GM20431 (cell line): ENCODE results near the gene COX6A2.

Experiments used
- in situ Hi-C: fragments of 300-500 bp; cut with MseI, MboI; formaldehyde crosslinking; loops from one replicate; pipeline ENCODE4 v1.15.0; 2020; ENCODE audit warnings: low sequenced_read_pairs; ENCODE audit not compliant: unreplicated experiment

COX6A2 gene

DNA sequence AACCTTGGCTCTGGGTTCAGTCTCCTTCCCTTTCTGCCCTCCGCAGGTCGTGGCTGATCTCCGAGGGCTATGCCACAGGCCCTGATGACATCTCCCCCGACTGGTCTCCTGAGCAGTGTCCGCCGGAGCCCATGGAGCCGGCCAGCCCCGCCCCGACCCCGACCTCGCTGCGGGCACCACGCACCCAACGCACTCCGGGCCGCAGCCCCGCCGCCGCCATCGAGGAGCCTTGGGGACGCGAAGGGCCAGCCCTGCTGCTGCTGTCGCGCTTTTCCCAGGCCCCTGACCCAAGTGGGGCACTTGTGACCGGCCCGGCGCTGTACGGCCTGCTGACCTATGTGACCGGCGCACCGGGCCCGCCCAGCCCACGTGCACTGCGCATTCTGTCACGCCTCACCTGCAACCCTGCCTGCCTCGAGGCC, 36.2 kb upstream of the COX6A2 start:
- in situ Hi-C loops, result no loop called here

DNA sequence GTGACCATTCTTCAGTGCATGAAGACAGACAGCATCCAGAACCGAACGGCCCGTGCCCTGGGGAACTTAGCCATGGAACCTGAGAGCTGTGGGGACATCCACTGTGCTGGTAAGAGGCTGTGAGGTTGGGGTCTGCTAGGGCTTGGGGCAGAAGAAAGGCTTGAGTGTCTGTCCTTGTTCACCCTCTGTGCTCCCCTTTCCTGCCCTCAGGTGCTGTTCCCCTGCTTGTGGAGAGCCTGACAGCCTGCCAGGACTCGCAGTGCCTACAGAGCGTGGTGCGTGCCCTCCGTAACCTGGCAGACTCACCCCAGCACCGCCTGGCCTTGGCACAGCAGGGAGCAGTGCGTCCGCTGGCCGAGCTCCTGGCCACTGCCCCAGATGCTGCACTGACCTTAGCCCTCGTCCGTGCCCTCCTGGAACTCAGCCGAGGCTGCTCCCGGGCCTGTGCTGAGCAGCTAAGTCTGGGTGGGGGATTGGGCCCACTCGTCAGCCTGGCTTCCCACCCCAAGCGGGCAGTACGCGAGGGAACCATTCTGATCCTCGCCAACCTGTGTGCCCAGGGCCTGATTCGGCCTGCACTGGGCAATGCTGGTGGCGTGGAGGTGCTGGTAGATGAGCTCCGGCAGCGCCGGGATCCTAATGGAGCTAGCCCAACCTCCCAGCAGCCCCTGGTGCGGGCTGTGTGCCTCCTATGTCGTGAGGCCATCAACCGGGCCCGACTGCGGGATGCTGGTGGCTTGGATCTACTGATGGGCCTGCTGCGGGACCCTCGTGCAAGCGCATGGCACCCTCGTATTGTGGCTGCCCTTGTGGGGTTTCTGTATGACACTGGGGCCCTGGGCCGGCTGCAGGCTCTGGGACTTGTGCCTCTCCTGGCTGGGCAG, 34.0 kb upstream of the COX6A2 start:
- in situ Hi-C loops, result no loop called here

DNA sequence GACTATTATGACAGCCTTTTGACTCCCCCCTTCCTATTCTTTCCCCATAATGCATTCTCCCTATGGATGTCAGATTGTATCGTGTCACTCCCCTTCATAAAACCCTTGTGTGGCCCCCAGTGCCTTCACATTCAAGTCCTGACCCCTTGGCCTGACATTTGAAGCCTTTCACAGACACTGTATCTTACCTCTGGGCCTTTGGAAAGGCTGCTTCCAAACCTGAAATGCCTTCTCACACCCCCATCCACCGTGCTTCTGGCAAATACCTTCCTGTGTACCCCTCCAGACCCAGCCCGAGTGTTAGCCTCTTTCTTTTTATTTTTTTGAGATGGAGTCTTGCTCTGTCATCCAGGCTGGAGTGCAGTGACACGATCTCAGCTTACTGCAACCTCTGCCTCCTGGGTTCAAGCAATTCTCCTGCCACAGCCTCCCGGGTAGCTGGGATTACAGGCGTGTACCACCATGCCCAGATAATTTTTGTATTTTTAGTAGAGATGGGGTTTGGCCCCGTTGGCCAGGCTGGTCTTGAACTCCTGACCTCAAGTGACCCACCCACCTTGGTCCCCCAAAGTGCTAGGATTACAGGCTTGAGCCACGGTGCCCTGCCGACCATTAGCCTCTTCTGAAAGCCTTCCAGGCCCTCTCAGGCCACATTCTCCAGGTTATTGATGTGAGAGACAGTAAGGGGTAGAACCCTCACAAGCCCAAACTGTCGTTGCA, 33.2 kb upstream of the COX6A2 start:
- in situ Hi-C loops, result no loop called here

DNA sequence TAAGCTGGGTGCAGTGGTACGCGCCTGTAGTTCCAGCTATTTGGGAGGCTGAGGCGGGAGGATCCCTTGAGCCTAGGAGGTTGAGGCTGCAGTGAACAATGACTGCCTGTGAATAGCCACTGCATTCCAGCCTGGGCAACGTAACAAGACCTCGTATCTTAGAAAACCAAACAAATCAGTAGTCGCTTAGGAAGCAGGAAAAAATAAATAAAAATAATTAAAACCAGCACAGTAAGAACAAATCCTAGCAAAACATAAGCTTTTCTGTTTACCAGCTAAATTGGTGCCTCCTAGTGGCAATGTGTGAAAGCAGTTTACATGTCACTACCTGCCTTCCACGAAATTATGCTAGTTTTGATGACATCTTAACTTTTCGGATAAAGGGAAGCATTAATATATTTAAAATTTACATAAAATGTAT, 32.4 kb upstream of the COX6A2 start:
- in situ Hi-C loops, result no loop called here

DNA sequence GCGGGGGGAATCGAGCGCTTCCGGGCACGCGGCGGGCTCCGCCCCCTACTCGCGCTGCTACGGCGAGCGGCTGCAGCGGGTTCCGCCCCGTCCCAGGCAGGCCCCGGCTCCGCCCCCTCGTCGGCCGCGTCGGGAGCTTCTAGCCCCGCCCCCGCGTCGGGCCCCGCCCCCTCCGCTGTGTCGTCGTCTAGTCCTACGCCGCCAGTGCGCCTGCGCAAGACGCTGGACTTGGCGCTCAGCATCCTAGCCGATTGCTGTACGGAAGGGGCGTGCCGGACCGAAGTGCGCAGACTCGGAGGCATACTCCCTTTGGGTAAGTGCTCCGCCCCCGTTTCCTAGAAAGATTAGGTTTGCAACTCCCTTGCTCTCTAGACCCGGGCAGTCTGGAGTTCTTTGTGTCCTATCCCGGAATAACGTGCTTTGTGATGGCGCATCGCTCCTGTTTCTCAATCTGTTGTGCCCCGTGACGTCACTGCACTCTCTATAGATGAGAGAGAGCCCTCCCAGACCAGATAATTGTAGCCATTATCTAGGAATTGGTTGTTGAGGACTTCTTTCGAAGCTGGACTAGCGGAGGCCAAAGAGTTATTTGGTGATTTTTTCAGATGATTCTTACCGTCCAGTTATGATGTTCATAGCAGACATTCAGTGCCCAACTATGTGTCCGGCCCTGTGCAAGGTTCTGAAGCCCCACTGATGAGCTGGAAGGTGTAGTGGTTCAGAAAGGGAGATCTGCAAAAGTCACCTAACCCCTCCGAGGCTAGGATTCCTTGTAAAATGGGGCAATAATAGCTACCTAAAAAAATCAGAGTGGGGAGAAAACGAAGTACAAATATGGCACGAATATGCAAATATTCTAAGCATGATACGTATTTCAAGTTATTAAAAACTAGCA, 31.8 kb upstream of the COX6A2 start:
- in situ Hi-C loops, result no loop called here

DNA sequence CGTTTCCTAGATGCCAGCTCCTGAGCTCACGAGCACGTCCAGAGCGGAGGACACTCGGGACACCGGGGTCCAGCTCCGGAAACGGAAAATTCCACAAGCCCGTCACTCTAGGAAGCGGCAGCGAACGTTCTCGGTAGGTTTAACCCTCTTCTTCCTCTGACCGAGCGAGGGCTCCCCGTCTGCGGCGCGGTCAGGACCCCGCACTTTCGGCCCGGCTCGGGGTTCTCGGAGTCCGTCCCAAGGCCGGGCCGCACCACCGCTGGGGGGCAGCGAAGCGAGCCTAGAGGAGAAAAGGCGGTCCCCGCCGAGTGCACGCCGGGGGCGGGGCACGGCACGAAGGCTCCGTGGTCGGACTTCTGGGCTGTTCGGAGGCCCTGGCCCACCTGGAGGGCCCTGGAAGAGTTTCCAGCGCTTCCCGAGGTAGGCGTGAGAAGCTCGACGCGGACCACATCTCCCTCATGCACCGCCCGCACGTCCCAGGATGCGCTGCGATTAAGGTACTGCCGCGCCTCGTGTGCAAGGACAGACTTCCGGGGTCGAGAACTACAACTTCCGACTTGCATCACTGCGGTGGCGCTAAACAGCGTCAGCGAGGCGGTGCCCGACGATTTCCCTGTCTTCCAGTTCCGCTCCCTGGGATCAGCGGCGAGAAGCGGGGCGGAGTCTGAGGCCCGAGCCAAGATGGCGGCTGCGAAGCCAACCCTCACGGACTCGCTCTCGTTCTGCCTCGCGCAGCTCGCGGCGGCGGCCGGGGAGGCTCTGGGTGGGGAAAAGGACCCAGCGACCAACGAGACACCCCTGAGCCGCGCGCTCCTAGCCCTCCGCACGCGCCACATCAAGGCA, 30.9 kb upstream of the COX6A2 start, which contains the start of gene ARMC5:
ARMC5 (plus strand) TSS at position 658 of the 843 bp plus-strand sequence; CDS start at position 682, 24 bp downstream.
- in situ Hi-C loops, result no loop called here

DNA sequence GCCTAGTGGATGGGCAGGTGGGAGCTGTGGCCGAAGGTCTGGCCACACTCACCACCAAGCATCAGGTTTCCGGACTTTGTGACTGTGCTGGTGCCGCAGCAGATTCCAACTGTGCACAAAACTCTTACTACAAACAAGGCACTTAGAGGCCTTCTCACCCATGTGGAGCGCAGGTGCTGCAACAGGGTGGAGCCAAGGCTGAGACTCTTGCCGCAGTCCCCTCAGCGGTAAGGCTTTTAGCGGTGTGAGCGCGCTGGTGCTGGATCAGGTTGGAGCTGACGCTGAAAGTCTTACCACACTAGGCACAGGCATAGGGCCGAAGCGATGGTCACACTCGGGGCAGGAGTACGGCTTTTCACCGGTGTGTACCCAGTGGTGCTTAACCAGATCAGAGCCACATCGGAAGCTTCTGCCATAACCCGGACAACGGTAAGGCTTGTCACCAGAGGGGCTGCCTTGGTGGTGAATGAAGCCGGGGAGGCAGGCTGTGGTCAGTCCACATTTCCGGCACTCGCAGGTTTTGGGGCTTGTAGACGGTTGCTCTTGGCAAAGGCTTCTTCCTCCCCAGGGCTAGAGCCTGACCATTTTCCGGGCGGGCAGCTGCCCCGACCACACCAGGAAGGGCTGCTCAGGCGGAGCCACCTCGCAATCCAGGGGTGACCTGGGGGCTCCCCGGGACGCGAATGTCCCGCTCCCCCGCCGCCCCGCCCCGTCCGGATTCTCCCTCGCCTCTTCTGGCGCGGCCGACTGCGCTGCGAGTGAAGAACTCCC, 30.1 kb upstream of the COX6A2 start:
- in situ Hi-C loops, result no loop called here

DNA sequence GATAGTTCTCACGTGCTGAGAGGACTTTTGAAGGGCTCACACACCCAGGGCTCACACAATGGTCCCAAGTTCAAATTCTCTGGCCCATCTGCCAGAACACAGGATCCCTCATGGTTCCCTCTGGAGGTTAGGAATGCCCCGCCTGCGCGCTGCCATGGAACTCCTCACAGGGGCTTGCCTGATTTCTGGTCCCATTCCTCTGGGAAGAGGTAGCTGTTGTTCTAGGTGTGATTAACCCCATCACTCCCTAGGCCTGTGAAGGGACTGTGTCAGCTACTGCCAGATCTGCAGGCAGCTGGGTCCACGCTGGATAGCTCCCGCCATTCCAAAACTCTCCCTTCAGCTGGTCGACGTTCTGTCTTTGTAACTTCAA, 28.8 kb upstream of the COX6A2 start:
- in situ Hi-C loops, result no loop called here

DNA sequence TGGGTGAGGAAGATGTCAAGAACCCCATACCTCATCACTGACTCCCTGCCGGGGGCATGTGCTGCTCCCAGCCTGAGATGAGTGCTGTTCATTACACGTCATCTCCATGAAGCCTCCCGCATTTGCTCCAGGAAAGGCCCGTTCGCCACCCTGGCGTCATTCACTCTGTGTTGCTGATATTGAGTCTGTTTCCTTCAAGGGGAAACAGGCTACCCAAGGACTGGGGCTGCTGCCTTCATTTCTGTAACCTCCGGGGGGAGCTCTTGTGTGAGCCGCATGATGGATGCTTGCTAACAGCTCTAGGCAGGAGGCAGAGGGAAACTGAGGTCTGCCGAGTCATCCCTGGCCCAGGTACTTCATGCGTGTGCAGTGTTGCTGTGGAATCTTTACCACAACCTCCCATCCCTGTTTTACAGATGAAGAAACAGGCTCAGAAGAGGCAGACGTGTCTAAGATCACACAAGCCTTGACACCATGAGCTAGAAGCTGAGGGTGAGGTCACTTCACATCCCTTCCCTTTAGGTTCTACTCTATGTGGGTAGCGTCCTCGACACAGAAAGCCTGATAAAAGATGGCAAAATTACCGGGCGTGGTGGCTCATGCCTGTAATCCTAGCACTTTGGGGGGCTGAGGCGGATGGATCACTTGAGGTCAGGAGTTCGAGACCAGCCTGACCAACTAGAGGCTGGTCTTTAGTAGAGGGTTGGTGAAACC, 27.6 kb upstream of the COX6A2 start:
- in situ Hi-C loops, result no loop called here

DNA sequence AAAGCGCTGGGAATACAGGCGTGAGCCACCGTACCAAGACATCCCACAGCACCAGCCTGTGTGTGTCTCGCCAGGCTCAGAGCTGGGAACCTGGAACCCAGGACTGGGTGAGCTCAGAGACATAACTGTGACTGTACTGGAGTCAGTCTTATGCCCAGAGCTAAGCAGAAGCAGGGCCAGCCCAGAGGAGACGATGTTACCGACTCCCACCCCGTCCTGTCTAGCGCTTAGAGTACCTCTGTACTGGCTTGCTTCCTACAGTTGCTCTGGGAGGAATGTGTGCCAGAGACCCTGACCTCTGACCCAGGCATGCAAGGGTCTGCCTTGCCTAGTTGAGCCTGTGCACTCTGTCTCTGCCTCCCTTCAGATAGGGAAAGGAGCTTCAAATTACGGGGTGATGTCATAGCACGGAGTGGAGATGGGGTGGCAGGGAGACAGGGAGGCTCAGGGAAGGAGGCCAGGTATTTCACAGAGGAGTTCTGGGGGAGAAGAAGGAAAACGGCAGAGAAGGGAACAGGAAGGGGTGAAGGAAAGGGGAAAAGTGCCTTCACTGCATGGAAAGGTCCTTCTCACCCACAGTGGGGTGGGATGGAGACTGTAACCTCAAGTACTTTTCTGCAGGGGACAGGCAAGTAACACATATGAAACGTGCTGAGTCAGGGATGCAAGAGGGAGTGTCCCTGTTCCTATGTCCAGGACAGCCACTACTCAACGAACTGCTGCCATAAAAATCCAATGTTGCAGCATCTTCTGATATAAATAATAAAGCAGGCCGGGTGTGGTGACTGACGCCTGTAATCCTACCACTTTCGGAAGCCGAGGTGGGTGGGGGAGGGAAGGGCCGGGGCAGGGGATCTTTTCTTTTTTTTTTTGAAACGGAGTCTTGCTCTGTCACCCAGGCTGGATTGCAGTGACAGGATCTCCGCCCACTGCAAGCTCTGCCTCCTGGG, 25.4 kb upstream of the COX6A2 start:
- in situ Hi-C loops, result no loop called here

DNA sequence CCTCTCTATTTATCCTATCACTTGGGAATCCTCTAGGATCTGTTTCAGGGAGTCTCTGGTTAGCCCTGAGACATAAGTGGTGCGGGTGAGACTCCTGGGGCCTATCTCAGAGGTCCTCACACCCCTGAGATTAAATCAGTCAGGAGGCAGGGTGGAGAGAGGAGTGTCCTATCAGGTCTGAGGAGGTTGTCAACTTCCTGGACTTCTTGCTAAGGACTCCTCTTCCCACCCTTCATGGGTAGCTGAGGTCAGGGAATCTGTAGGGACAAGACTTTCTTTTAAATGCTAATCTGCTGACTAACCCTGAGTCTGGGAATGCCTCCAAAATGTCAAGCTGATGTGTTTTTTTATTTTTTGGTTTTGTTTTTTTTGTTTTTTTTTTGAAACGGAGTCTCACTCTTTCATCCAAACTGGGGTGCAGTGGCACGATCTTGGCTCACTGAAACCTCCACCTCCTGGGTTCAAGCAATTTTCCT, 24.5 kb upstream of the COX6A2 start:
- in situ Hi-C loops, result no loop called here

DNA sequence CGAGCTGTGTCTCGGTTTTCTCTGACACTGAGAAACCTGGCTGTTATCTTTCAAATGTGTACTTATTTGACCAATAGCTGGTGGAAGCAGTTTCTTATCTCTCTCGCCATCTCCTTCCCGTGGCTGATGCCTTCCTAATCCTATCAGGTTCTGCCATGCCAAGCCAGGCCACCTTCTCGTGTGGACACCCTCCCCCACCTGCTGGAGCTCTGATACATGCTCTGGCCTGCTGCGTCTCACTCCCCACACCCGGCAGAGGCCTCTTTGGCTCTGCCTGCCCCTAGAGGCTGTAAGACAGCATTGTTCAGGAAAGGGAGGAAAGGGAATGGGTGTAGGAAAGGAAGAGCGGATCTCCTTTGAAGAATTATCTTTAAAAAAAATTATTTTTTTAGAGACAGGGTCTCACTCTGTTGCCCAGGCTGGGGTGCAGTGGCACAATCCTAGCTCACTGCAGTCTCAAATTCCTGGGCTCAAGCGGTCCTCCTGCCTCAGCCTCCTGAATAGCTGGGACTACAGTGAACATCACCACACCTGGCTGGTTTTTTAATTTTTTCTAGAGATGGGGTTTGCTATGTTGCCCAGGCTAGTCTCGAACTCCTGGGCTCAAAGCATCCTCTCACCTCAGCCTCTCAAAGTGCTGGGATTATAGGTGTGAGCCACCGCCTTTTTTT, 23.7 kb upstream of the COX6A2 start:
- in situ Hi-C loops, result no loop called here

DNA sequence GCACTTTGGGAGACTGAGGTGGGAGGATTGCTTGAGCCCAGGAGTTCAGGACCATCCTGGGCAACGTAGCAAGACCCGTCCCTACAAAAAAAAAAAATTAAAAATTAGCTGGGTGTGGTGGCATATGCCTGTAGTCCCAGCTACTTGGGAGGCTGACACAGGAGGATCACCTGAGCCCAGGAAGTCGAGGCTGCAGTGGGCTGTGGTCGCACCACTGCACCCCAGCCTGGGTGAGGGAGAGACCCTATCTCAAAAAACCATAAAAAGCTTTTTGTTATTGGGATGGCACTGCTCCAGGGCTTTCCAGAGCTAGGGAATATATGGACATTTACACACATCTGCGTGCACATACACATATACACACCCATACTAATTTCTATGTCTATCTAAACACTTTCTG, 23.0 kb upstream of the COX6A2 start:
- in situ Hi-C loops, result no loop called here

DNA sequence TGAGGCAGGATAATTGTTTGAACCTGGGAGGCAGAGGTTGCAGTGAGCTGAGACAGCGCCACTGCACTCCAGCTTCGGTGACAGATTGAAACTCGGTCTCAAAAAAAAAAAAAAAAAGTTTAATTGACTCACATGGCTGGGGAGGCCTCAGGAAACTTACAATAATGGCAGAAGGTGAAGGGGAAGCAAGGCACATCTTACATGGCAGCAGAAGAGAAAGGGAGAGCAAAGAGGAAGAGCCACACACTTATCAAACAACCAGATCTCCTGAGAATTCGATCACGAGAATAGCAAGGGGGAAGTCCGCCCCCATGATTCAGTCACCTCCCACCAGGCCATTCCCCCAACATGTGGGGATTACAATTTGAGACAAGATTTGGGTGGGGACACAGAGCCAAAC, 17.8 kb upstream of the COX6A2 start:
- in situ Hi-C loops, result loop anchor here (25.0 kb wide), 1 partner anchor 459 kb away; the partner anchor contains the start of gene HSD3B7

DNA sequence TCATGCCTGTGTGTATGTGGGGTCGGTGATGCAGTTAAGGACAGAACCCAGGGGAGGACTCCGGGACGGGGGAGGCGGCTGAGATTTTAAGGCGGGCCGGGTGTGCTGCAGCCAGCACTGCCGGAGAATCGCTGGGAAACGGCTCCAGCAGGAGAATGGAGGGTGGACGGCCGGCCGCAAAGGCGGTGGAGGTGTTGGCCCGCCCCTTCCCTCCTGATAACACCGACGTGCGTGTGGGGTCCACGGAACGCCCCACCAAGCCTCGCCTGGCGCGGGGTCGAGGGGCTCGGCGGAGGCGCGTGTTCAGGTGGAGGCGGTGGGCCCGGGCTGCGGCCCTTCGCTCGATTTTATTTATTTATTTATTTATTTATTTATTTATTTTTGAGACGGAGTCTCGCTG, 13.8 kb upstream of the COX6A2 start:
- in situ Hi-C loops, result loop anchor here (25.0 kb wide), 1 partner anchor 455 kb away; the partner anchor contains the start of gene HSD3B7

DNA sequence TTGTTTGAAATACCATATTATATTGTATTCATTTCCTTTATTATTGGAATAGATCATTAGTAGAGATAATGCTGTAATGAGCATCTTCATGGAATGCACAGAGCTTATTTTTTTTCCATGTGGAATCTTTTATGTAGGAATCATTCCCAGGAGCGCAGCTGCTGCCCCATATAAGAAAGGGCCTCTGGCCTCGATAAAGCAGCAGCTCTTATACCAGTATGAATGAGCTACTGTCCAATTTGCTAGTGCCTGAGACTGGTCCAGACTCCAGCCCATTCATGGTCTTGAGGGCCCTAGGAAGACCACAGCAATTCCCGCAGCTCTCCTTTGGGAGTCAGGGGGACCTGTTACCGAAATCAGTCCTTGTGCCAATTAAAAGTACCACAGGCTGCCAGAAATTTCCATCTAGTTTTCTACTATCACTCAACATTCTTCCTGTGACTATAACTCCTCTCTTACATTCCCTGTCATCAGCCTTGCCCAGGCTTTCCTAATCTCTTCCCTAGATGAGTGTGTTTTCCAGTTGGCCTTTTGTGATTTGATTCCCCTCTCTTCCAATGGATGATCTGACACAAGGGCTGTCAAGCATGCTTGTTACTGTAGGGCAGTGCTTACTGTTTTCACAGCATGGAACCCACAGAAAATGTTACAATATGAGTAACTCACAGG, 12.5 kb upstream of the COX6A2 start:
- in situ Hi-C loops, result loop anchor here (25.0 kb wide), 1 partner anchor 453 kb away; the partner anchor contains the start of gene HSD3B7
